Calu3 (cell line): ENCODE results near the gene FES. TPM values are rescaled to one million over a fixed set of nuclear protein-coding genes. Genes with fewer than 3 reads are reported as not detected.

Source experiments
- BruUV-seq: library from RNA; stranded (reverse); fragments of 400-500 nt; replicated peaks from 2 replicates; lab custom pipeline; 2021; lab: Mats Ljungman, UMichigan
- CTCF ChIA-PET: fragments of 300-600 bp; sonication (Branson Sonifier 250); formaldehyde crosslinking; loops from one replicate; lab custom pipeline; 2022; ENCODE audit warnings: antibody characterized with exemption; lab: Charles Lee
- DNase-seq: peaks from one replicate; pipeline ENCODE4 v3.0.0; 2022
- H3K27ac Mint-ChIP-seq: one replicate; pipeline ENCODE4 v1.8.0; 2022; ENCODE audit warnings: mixed read lengths; ENCODE audit not compliant: unreplicated experiment
- H3K27me3 Mint-ChIP-seq: one replicate; pipeline ENCODE4 v1.8.0; 2022; ENCODE audit warnings: mixed read lengths; ENCODE audit not compliant: unreplicated experiment
- H3K36me3 Mint-ChIP-seq: one replicate; pipeline ENCODE4 v1.8.0; 2022; ENCODE audit warnings: mild to moderate bottlenecking, moderate library complexity, mixed read lengths; ENCODE audit not compliant: insufficient read depth, unreplicated experiment
- H3K4me1 Mint-ChIP-seq: one replicate; pipeline ENCODE4 v1.8.0; 2022; ENCODE audit warnings: mild to moderate bottlenecking, low read depth, mixed read lengths; ENCODE audit not compliant: unreplicated experiment
- H3K4me3 Mint-ChIP-seq: one replicate; pipeline ENCODE4 v1.8.0; 2022; ENCODE audit warnings: mild to moderate bottlenecking, low read depth, moderate library complexity, mixed read lengths; ENCODE audit not compliant: unreplicated experiment
- H3K9me3 Mint-ChIP-seq: one replicate; pipeline ENCODE4 v1.8.0; 2022; ENCODE audit warnings: low read depth, mixed read lengths; ENCODE audit not compliant: unreplicated experiment
- CTCF ChIP-seq: fragments of 200-600 bp; IDR thresholded peaks from one replicate; pipeline ENCODE4 v1.8.0; 2022; ENCODE audit warnings: antibody characterized with exemption; ENCODE audit not compliant: unreplicated experiment
- intact Hi-C: fragments of 100-400 bp; cut with micrococcal nuclease; formaldehyde crosslinking; loops from one replicate; pipeline ENCODE4 v1.10.0; 2022; ENCODE audit not compliant: unreplicated experiment
- total RNA-seq: library from RNA; stranded (reverse); gene quantifications from 2 replicates; pipeline ENCODE4 v1.2.3, GENCODE V29; 2022

FES gene
- total RNA-seq, 1 experiment from 2014 or later: 1.7 TPM

DNA sequence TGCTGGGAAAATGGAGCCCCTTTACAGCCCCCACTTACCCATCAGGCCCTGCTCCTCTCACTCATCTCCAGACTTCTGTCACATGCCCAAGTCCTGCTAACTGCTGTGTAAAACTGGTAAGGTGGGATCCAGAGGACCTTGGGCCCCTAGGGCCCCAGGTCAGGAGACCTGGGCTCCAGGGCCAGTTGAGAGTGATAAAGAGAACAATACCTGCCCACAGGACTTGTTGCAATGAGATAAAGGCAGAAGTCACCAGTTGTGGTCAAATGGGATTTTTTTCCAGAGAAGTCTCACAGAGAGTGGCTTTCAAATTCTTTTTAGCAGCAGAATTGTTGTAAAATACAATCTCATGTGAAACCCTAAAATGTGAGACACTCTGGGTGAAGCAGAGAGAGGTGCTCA is 15.2 kb upstream of the FES start:
- TF ChIP-seq CTCF: no peak
- CTCF ChIA-PET: no interaction called here
- DNase-seq: no peak
- peaks cover 66% of the 10 kb centered on the region for H3K4me1 Mint-ChIP-seq
- no peaks in the 10 kb centered on the region for H3K27me3 Mint-ChIP-seq
- peak overlapping the region; percentile 85 for H3K27ac Mint-ChIP-seq
- no peak overlapping the region for H3K4me3 Mint-ChIP-seq
- H3K9me3 Mint-ChIP-seq: no peaks in the 10 kb centered on the region
- no TSS peak for BruUV-seq
- H3K36me3 Mint-ChIP-seq: peaks cover 41% of the 10 kb centered on the region
- intact Hi-C loops: no loop called here

DNA sequence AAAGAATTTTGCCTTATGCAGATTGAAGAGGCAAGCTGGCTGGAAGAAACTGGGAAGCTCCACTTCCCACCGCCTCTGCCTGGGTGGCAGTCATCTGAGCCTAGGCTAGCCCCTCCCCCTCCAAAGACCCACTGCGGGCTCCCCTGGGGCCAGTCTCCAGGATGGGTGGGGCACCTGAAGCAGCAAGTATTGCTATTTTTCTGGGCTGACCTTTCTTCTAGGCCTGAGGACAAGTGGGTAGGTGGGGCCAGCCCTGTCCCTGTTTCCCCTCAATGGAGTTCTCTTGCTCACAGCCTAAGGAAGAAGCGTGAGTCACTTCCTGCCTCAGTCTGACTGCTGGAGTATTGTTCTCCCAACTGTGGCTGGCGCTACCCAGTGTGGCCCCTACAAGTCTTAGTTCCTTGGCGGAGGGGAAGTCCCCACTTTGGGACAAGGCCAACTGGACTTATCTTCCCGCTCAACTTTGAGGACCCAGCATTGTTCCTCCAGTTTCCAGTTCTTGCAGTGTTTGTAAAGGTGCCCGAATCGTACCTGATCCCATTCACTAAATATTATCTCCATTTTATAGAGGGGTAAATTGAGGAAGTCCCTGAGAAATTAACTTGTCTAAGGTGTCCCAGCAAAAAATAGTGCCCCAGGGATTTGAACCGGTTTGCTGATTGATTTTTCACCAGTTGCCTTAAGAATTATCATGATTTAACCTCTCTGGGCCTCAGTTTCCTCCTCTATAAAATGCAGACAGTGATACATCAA is 14.5 kb upstream of the FES start:
- no peak for TF ChIP-seq CTCF
- H3K4me1 Mint-ChIP-seq: peaks cover 67% of the 10 kb centered on the region
- peak overlapping the region; percentile 73 for H3K4me3 Mint-ChIP-seq
- peak overlapping the region; percentile 85 for H3K27ac Mint-ChIP-seq
- CTCF ChIA-PET: interaction anchor here (0.6 kb wide), 1 partner anchor 31 kb away, joined by 4 read pairs; no protein-coding TSS in a partner anchor
- H3K27me3 Mint-ChIP-seq: no peaks in the 10 kb centered on the region
- no TSS peak for BruUV-seq
- DNase-seq: peak; percentile 83
- intact Hi-C loops: no loop called here
- peaks cover 41% of the 10 kb centered on the region for H3K36me3 Mint-ChIP-seq
- no peaks in the 10 kb centered on the region for H3K9me3 Mint-ChIP-seq

DNA sequence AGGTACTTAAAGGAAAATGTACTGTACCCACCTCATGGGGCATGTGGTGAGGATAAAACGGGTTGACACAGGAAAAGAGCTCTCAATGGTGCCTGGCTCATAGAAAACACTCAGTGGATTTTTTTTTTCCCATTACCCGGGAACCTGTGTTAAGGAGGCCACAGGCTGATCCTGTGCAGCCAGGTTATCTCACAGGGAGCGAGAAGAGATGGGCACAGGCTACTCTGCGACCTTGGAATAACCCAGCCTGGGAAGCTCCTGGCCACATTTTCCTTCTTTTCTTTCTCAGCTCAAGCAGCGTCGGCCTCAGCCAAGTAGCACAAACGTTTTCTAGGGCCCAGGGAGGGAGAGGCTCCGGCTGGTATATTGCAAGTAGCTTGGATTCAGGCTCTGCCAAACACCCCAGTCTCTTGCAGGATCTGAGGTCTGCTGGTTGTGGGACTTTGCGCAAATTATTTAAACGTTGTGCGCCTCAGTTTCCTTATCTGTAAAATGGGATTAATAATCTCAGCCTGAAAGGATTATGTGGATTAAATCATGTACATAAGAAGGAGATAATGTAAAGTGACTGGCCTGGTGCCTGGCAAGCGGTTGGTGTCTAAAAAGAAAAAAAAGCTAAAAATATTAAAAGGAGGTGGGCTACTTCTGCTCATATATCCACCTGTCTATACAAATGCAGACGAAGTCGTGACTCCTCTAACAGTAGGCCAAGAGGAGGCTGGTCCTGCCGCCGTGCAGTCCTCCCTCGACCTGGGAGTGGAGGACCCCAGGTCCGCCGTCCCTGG is 13.8 kb upstream of the FES start:
- Mint-ChIP-seq H3K27ac (peak overlapping the region; percentile 85), H3K9me3 (no peaks in the 10 kb centered on the region), H3K4me1 (peaks cover 67% of the 10 kb centered on the region), H3K27me3 (no peaks in the 10 kb centered on the region), H3K4me3 (peak overlapping the region; percentile 73), H3K36me3 (peaks cover 42% of the 10 kb centered on the region)
- intact Hi-C loops: no loop called here
- no peak for DNase-seq
- no peak for TF ChIP-seq CTCF
- CTCF ChIA-PET: interaction anchor here (0.6 kb wide), 1 partner anchor 31 kb away, joined by 4 read pairs; no protein-coding TSS in a partner anchor
- TSS peak; percentile 82 for BruUV-seq

DNA sequence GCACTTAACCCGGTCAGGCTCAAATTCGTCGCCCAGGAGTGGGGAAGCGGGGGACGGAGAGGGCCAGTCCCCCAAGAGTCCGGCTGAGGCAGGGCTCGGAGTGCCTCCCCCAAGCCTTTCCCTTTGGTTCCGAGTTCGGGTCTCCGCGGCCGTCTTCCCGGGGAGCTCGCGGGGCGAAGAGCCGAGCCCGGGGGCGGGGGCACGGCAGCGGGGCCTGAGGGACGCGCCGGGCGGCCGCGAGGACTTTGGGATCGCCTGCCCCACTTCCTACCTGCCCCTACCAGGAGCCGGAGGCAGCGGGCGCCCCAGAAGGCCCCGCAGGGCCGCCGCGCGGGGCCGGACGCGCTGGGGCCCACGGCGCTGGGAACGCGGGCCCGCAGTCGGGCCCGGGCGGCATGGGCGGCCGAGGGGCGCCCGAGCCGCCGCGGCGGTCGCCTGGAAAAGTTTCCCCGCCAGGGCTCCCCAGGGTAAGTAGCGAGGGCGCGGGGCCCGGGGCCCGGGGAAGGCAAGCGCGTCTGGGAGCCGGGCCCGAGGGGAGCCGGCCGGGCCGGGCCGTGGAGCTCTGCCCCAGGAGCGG is 13.1 kb upstream of the FES start:
- H3K27me3 Mint-ChIP-seq: no peaks in the 10 kb centered on the region
- H3K9me3 Mint-ChIP-seq: no peaks in the 10 kb centered on the region
- CTCF ChIA-PET: no interaction called here
- H3K27ac Mint-ChIP-seq: peak overlapping the region; percentile 85
- no TSS peak for BruUV-seq
- peak overlapping the region; percentile 73 for H3K4me3 Mint-ChIP-seq
- DNase-seq: peak; percentile 58
- no peak for TF ChIP-seq CTCF
- intact Hi-C loops: no loop called here
- peaks cover 49% of the 10 kb centered on the region for H3K36me3 Mint-ChIP-seq
- peaks cover 62% of the 10 kb centered on the region for H3K4me1 Mint-ChIP-seq
